Embryonic facial prominence (tissue), 1 donor: ENCODE results near the gene FLOT1.
"Not testable (repeated sequence)": the region's sequence is repeated elsewhere in the genome, so short reads cannot be mapped to it uniquely, and the experiment has no call there.

Source experiments
- DNase-seq: peaks from one replicate; pipeline ENCODE4 v3.0.0-alpha.2; 2016; ENCODE audit errors: extremely low spot score

The FLOT1 gene

DNA sequence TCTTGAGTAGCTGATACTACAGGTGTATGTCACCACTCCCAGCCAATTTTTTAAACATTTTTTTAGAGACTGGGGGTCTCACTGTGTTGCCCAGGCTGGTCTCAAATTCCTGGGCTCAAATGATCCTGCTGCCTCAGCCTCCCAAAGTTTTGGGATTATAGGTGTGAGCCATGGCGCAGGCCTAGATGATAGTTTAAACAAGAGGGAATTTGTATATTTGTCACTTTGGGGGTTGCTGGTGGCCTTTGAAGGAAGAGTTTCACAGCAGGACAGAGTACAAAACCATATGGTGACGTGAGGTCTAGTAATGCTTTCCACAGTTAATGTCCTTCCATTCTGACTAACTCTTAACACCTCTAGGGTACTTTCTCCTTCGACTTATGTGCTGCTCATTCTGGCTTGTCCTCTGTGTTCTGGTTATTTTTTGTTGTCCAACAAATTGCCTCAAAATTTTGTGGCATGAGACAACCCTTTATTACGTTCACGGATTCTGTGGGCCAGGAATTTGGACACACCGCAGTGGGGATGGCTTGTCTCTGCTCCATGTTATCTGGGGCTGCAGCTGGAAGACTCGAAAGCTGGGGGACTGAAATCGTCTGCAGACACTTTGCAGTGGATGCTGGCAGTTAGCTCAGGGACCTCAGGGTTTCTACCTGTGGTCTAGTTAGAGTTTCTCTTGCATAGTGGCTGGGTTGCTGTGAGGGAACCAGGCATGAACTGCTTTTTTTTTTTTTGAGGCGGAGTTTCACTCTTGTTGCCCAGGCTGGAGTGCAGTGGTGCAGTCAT, 24.9 kb upstream of the FLOT1 start:
- peak; percentile 2 for DNase-seq

DNA sequence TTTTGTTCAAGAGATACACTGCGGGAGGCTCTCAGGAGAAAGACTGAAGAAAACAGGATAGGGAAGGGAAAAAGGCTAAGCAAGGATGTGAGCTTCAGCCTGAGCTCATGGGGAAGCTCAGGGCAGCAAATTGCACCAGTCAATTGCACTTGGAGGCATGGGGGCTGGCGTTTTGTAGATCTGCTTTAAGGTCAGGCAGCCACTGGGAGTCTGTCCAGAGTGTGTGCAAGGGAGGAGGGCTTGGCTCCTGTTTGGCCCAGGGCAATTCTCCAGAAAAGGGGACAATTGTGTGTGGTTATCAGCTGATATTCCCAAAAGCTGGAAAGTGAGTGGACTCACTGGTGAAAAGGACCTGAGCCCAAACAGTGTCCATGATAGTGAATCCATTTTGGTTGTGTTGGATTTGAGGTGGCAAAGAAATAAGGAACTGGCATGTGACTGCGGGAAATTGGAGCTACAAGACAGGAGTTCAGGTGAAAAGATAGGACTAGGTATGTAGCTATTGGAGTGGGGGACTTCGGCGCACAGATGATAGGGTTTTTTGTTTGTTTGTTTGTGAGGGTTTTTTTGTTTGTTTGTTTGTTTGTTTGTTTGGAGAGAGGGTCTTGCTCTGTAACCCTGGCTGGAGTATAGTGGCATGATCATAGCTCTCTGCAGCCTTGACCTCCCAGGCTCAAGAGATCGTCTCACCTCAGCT, 24.1 kb upstream of the FLOT1 start:
- no peak for DNase-seq

DNA sequence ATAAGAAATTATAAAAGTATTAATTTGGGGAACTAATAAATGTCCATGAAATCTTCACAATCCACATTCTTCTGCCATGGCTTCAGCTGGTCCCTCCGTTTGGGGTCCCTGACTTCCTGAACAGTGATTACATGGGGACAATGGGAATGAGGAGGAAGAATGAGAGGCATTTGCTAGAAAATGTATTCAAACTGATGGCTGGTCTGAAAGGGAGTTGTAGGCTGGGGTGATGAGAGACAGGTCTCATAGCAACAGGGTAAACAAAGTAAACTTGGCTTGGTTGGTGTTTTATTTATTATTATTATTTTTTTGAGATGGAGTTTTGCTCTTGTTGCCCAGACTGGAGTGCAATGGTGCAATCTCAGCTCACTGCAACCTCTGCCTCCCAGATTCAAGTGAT, 23.0 kb upstream of the FLOT1 start:
- peak; percentile 3 for DNase-seq

DNA sequence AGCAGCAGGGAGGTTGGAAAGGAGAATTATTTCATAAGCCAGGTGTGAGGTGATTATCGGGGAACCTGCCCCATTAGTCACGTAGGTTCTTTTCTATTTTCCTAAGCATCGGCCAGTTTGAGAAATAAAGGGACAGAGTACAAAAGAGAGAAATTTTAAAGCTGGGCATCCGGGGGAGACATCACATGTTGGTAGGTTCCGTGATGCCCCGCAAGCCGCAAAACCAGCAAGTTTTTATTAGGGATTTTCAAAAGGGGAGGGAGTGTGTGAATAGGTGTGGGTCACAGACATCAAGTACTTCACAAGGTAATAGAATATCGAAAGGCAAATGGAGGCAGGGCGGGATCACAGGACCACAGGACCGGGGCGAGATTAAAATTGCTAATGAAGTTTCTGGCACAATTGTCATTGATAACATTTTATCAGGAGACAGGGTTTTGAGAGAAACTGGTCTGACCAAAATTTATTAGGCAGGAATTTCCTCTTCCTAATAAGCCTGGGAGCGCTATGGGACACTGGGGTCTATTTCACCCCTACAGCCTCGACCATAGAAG, 22.1 kb upstream of the FLOT1 start:
- DNase-seq = not testable (repeated sequence)

DNA sequence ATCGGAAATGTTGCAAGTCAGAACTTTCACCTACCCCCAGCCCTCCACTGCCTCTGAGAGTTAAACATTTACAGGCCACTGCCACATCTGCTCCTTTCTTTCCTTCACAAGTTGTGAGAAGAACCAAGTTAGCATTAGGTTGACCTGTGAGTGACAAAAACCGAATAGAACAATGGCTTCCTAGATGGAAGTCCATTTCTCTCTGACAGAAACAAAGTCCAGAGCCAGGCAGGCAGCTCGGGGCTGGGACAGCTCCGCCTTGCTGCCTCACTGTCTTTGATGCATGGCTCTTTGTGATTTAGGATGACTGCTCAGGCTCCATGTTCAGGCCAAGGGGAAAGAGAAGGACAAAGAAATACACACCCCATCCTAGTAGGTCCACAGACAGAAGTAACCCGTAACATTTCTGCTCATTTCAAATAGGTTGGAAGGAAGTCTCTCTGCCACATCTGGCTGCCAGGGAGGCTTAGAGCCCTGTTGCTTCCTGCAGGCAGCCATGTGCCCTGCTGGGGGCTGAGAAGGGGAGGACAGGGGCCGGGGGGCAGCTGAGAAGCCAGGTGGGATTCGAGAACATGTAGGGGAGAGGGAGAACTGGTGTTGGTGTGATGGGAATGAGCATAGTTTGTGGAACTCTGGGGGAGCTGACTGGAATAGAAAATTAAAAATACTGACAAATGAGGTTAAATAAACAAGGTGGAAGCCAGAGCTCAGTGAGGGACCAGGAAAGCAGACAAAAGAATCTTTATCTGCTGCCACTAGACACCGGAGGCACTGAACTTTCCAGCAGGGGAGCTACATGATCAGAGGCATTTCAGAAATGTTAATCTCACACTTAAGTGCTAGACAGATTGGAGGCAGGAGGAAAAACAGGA, 21.4 kb upstream of the FLOT1 start:
- DNase-seq = no peak

DNA sequence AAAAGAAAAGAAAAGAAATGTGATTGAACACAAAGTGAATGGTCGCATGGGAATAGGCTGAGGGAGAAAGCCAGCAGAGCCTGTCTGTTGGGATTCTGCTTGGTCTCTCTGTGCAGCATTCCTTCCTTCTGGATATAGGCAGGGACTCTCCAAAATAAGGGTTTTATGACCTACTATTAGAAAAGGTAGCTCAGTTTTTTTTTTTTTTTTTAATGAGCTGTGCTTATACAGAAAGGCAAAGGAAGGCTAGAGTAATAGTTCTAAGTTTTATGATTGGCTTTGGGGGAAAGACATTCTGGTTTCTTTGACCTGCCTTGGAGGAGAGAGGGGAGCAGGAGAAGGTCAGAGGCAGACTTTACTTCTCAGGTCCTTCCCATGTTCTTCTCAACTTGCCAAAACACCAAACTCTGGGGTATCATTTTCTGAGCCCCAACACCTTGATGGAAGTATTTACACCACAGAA, 20.7 kb upstream of the FLOT1 start:
- DNase-seq = no peak

DNA sequence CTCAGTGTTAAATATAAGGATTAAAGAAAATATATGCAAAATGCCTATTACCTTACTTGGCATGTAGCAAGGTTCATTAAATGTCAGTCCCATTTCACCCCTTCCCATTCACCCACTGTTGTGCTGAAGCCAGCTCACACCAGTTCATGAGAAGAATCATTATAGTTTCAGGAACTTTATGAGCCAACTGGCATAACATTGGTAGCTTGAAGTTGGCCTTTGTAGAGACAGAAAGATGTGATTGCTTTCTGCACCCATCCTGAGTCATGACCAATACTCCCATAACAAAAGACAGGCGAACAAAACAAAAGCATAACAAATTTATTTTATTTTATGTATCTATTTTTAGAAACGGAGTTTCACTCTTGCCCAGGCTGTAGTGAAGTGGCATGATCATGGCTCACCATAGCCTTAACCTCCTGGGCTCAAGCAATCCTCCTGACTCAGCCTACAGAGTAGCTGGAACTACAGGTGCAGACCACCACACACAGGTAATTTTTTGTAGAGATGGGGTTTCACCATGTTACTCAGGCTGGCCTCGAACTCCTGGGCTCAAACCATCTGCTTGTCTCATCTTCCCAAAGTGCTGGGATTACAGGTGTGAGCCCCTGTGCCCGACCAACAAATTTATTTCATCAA, 19.4 kb upstream of the FLOT1 start:
- no peak for DNase-seq

DNA sequence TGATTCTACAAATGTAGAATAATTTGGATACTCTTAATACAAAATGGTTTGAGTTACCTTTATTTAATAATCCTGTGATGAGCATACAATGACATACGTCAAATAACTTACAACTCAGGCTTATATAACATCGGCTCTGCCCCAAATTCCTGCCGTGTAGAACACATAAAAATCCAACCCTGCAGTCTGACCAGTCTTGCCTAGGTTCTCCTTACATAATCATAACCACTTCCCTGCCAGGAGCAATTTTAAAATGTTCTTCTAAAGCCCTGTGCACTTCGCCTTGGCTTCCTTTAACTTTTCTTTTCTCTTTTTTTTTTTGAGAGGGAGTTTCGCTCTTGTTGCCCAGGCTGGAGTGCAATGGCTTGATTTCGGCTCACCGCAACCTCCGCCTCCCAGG, 18.1 kb upstream of the FLOT1 start:
- DNase-seq = no peak

DNA sequence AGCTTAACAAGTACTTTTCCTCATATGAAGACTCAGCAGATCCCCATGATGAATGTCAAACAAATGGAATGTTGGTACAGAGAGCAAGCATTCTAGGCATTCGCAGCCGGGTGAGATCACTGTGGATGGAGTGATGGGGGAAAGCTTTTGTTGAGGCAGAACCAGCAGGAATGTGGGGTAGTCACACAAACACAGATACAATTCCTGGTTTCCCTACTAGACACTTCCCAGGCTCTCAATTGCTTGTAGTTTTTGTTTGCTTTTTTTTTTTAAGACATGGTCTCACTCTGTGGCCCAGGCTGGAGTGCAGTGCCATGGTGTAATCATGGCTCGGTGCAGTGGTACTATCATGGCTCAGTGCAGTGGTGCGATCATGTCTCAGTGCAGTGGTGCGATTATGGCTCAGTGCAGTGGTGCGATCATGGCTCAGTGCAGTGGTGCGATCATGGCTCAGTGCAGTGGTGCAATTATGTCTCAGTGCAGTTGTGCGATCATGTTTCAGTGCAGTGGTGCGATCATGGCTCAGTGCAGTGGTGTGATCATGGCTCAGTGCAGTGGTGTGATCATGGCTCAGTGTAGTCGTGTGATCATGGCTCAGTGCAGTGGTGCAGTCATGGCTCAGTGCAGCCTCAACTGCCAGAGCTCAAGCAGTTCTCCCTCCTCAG, 17.2 kb upstream of the FLOT1 start:
- DNase-seq = no peak

DNA sequence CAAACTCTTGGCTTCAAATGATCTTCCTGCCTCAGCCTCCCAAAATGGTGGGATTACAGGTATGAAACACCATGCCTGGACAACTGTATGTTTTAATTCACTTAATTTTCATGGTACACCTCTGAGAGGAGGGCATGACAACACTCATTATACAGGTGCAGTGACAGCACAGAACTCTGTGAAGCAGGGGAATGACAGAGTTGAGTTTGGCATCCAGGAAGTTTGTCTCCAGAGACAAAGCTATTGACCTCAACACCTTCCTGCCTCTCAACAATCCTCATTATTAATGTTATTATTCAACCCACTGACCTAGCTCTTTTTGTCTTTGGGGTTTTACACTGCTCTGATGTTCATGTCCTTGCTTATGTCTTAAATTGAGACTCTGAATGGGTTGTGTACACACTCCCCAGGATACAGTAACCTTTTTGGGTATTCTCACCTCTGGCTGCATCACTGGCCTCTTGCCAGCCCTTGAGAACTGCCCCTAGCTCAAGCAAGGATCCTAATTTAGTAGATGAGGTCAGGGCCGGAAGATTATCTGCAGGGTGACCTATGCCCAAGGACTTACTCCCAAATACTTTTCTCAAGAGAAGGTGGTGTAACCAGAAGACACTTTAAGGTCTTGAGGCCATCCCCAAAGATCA, 14.9 kb upstream of the FLOT1 start:
- no peak for DNase-seq

DNA sequence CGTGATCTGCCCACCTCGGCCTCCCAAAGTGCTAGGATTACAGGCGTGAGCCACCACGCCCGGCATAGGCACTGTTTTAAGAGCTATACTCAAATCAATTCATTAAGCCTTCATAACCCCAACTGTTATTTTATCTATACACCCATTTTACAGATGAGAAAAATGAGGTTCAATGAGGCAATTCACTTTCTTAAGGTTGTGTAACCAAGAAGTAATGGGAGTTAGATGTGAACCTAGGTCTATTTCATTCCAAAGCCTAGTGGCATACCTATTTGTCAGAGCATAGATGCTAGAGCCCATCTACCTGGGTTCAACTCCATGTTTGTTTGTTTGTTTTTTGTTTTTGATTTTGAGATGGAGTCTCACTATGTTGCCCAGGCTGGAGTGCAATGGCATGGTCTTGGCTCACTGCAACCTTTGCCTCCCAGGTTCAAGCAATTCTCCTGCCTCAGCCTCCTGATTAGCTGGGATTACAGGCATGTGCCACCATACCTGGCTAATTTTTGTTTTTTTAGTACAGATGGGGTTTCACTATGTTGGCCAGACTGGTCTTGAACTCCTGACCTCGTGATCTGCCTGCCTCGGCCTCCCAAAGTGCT, 14.0 kb upstream of the FLOT1 start:
- DNase-seq = not testable (repeated sequence)

DNA sequence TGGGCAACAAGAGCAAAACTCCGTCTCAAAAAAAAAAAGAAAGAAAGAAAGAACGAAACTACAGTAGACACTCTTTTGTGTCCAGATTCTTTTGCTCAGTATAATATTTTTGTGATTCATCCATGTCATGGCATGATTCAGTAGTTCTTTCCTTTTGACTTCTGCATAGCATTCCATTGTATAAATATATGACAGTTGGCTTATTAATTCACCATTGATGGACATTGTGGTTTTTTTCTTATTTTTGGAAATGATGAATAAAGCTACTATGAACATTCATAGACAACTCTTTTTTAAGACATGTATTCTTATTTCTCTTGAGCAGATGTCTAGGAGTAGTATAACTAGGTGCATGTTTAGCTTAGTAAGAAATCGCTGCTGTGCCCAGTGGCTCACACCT, 12.1 kb upstream of the FLOT1 start:
- no peak for DNase-seq

DNA sequence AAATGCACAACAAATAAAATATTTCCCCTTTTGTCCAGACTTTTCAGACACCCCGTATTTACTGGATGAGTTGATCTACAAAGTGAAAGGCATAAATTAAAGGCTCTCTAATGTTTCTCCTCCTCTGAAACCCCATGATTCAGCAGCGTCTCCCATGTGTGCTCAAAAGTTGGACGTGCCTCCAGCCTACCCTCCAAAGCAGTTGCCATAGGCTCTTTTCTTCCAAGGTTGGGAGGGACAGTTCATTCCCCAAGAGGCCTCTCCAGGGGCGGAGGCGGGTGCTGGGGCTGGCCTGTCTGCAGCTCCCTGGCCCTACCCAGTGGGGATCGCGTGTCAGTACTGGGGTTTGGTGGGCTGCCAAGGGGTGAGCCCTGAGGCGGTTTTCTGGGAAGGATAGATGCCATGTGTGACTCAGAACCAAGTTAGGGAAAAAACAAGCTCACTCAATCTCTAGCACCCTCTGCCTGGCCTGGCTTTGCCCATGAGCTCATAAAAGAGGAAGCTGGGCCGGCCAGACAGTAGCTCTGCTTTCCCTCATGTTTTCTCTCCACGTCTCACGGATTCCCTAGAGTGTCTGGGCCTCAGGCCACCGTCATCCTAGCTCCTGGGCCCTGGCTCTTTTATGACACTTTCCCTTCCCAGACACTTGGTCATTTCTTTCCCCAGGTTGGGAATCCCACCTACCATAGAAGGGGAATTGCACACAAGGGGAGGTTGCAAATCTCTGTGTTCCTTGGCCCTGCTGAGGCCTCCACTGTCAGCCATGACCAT, 9.9 kb upstream of the FLOT1 start:
- peak; percentile 62 for DNase-seq

DNA sequence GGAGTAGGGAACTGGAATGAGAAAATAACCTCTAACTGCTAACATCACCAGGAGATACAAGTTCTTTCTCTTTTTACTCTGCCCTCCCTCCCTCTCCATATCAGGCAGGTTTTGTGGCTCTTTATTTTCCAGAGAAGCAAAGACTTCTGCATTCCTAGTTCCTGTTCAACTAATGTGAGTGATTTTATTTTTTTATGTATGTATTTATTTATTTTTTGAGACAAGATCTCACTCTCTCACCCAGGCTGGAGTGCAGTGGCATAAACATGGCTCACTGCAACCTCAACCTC, 7.8 kb upstream of the FLOT1 start:
- DNase-seq = no peak

DNA sequence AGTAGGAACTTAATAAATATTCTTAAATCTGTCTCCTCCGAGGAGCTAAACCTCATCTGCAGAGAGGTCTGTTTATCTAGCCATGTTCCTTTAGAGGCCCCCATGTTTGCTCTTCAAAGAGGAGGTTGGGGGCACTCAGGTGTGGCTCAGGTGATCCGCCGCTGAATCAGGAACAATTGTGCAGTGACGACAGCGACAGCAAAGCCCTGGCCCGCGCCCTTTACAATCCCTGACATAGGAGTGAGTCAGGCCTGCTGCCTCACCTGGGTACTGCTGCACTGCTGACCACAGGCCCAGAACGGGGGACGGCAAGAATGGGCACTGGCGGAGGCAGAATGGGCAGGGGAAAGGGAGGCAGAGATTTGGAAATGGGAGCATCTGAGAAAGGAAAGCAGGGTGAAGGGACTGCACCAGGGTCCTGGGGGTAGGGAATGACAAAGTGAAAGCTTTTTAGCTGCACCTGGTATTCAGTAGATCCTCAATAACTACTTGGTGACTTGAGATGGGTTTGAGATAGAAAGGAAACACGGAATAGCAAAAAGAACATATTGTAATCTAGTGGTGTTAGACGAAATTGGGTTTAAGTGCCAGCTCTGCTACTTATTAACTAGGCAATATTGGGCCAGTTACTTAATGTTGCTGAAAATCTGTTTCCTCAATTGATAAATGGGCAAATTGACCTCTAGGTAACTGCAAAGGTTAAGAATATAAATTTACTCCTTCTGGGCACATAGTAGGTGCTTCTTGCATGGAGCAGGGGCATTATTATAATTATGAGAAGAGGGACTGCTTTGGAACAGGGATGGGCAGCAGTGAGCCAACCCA, 7.3 kb upstream of the FLOT1 start:
- DNase-seq = no peak

DNA sequence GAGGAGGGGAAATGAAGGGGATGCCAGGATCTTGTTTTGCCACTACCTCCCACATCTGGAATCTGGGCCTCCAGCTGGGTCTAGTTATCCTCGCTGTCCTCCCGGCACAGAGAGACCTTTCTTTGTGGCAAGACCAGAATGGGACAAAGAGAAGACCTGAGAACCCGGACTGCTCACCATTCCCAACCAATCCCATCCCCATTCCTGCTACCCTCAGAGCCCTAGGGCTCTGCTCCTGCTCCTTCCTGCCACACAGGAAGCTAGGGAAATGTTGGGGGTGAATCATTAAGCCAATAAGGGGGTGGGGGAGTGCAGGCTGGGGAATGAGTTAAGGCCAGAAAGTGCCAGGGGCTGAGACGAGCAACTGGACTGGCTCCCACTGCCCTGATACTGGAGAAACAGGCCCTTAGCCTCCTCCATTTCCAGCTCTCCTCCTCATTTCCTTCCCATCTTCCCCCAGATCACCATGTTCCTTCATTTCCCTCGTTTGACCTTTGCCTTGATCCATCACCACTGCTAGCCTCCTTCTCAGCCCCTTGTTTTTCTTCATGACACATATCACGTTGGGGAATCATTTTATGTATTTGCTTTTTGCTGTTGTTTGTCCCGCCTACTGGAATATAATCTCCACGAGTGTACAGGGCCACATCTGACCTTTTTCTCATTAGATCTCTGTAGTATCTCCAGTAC, 6.5 kb upstream of the FLOT1 start:
- no peak for DNase-seq

DNA sequence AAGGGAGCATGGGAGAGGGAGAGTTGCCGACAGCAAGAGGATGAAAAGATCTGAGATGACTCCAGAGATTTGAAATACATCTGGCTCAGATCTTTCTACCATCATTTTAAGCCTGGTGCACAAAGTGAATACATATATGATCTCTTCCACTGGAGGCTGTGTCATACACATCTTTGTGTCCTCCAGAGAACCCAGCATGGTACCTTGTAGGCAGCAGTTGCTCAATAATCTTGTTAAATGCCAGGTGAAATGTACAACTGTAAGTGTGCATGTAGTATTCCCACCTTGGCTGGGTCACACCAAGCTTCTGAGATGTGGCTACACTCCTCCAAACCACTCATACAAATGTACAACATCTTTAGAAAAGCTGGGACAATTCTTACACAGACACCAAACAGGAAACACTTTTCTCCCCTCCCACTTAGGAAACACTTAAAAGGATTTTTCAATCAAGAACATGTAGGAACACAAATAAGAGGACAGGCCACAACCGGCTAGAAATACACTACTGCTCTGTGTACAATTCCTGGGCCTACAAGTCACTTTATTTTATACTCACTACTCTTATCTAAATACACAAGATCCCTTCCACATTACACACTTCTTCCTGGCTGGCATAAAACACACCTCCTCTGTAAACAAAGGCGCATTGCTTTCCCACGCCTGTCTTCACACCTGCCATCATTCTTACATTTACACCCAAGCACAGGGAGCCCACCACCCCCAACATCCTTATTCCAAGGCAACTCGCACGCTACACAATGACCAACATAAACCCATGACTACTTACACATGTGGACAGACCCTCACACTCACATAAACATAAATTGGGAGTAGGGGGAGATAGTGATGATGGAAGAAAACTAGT, 5.6 kb upstream of the FLOT1 start:
- no peak for DNase-seq
